Choroid plexus epithelial cell (primary cell): ENCODE results near the gene ISG20.

ENCODE experiments used
- DNase-seq: peaks from one replicate; pipeline ENCODE4 v3.0.0-alpha.2; 2010; ENCODE audit warnings: low read depth
- H3K4me3 ChIP-seq: 2 replicates; pipeline ENCODE4 v1.5.1; 2011; ENCODE audit warnings: low read depth, mild to moderate bottlenecking, control low read depth, low read length, moderate library complexity
- TF ChIP-seq, protein P1 (sequence below): conservative IDR thresholded peaks from 2 replicates; pipeline ENCODE4 v1.5.1; 2011; ENCODE audit warnings: low read depth, mild to moderate bottlenecking, control low read depth, inconsistent platforms, low read length, moderate library complexity

Gene ISG20

DNA sequence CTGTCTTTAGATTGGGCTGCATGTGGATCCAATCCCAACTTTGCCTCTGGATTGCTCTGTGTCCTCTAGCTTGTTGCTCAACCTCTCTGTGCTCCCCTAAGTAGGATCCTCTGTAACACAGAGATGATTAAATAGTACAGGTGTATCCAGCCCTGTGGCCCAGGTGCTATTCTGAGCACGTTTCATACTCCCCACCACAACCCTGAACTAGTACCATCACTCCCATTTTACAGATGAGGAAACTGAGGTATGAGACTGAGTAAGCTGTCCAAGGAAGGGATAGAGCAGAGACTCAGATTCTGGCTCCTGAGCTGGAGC, 7.2 kb downstream of the ISG20 start:
- H3K4me3 ChIP-seq: no peak overlapping the region
- TF ChIP-seq, protein P1, sequence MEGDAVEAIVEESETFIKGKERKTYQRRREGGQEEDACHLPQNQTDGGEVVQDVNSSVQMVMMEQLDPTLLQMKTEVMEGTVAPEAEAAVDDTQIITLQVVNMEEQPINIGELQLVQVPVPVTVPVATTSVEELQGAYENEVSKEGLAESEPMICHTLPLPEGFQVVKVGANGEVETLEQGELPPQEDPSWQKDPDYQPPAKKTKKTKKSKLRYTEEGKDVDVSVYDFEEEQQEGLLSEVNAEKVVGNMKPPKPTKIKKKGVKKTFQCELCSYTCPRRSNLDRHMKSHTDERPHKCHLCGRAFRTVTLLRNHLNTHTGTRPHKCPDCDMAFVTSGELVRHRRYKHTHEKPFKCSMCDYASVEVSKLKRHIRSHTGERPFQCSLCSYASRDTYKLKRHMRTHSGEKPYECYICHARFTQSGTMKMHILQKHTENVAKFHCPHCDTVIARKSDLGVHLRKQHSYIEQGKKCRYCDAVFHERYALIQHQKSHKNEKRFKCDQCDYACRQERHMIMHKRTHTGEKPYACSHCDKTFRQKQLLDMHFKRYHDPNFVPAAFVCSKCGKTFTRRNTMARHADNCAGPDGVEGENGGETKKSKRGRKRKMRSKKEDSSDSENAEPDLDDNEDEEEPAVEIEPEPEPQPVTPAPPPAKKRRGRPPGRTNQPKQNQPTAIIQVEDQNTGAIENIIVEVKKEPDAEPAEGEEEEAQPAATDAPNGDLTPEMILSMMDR: no peak
- no peak for DNase-seq

DNA sequence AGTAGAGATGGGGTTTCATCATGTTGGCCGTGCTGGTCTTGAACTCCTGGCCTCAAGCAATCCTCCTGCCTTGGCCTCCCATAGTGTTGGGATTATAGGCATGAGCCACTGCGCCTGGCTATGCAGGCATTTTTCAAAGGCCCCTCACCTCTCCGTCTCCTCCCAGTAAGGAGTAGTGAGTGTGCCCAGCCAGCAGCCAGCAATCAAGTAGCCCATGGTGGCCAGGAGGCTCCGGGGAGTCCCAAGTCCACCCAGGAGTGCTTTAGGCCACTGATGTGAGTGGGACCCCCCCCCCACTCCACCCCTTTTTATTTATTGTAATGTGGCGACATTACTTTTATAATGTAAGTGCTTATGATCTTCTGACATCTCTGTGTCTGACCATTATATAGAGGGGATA, 8.1 kb downstream of the ISG20 start:
- TF ChIP-seq, protein P1: no peak
- no peak overlapping the region for H3K4me3 ChIP-seq
- DNase-seq: no peak

- TF ChIP-seq, protein P1: no peak
- no peak overlapping the region for H3K4me3 ChIP-seq
- DNase-seq: no peak
Measured at GRCh38 chr15:88647351-88648105, 8.7 kb downstream of the ISG20 start.

DNA sequence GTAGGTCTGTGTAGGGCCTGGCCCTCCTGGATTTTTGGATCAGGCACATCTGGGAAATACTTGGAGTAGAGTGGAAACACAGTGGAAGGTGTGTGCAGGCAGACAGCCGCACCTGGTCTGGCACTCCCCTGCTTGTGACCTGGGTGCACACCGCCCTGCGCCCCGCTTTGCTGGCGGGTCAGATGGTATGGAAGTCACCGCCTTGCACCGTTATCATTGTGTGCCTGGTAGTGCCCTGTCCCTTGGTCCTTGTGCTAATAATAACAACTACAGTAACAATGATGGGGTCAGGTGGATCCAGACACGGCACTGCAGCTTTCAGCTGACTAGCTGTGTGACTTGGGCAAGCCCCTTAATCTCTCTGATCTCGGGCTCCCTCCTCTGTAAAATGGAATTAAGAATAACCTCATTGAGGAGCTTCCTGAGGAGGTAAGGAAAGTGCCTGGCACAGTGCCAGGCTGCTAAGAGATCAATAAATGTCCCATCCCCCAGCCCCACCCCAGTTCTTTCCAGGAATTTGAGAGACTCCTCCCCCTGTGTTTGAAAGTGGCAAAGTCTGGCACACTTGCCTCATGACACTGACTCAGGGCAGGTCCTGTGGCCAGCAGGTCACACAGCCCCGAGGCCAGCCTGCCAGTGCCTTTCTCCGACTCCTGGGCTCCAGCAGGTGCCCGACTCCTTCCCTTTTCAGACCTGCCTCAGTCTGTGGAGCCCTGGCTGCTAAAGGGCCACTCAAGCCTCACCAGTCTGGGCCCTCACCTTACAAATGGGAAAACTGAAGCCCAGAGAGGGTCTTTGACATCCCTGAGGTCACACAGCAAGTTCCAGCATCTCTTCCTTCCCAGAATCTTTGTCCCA, 9.8 kb downstream of the ISG20 start:
- no peak overlapping the region for H3K4me3 ChIP-seq
- TF ChIP-seq, protein P1: no peak

GRCh38 chr15:88649286-88649733, 10.5 kb downstream of the ISG20 start:
- DNase-seq: peak; percentile 44
- TF ChIP-seq, protein P1: no peak
- no peak overlapping the region for H3K4me3 ChIP-seq

More for the DNA sequence above, 9.8 kb downstream of the ISG20 start:
- no peak for DNase-seq

DNA sequence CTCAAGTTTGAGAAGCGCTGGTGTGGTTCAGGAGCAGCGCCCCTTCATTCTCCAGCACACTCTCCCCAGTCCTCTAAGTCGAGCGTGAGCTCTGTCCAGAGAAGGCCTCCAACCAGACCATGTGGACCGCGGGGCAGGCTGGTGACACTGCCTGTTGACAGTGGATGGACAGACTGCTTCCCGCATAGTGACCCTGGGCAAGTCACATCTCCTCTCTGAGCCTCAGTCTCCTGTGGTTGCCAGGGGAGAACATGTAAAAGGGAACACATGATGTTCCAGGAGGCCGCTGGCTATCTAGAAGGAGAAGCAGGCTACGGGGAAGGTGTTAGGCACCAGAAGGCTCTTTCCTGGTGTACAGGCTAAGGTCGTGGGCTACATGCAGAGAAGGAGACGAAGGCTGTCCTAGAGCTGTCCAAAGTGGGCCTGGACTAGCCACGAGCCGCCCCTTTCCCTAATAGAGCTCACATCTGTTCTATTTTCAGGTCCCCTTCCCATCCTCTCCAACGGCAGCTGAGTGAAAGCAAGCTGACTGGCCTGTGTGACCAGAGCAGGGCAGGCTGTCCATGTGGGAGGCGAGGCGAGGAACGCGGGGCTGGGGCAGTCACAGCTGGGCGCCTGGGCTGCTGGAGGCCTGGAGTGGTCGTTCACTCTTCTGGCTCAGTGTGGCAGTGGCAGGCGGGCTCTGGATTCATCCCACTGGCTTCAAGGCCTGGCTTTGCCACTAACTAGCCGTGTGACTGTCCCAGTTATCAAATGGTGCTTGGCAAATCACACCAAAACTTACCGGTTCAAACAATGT, 11.1 kb downstream of the ISG20 start:
- H3K4me3 ChIP-seq: no peak overlapping the region
- DNase-seq: no peak
- TF ChIP-seq, protein P1: no peak
